Measurements from ENCODE around the gene GALNT11. TPM values are rescaled to one million over a fixed set of nuclear protein-coding genes. Genes with fewer than 3 reads are reported as not detected.

Gene GALNT11
- polyA plus RNA-seq, 3 donors = 21.7 to 40.9 (median 24.6) TPM

Other genes with a start within 250 kb of the GALNT11 start
- 10 to 100 TPM in 2 of 3 donors, 1 to 10 TPM in 1; 8.1 to 23.1 (median 22.2) TPM for gene PRKAG2, start 148.6 kb upstream of the GALNT11 start, polyA plus RNA-seq
- gene GALNTL5, start 69.2 kb upstream of the GALNT11 start, polyA plus RNA-seq = not detected